ENCODE data around the gene SLC16A10.

The SLC16A10 gene

GRCh38 chr6:111113336-111114086 is 26.2 kb downstream of the SLC16A10 start:
- Histone ChIP-seq H3K79me2 (ENCODE audit: low read length) (no peaks in the 10 kb centered on the region), H3K4me1 (ENCODE audit: low read length) (peaks cover 3% of the 10 kb centered on the region; the same call in 1 of the 2 replicates), H3K27ac (ENCODE audit: low read length) (no peak overlapping the region), H3K4me2 (ENCODE audit: low read length) (no peak overlapping the region), H3K36me3 (replicated peaks; ENCODE audit: low read depth, low read length) (no peaks in the 10 kb centered on the region), H4K20me1 (ENCODE audit: insufficient read depth, low read length) (no peaks in the 10 kb centered on the region), H3K27me3 (ENCODE audit: low read depth, low read length) (no peaks in the 10 kb centered on the region), H3K9ac (ENCODE audit: low read length) (no peak overlapping the region), H2AFZ (ENCODE audit: low read depth, low read length) (no peak overlapping the region), H3K4me3 (ENCODE audit: low read length) (no peak overlapping the region), H3K9me3 (ENCODE audit: insufficient read depth, low read length) (no peaks in the 10 kb centered on the region)
- TF ChIP-seq EZH2phosphoT487 (IDR thresholded peaks at IDR 0.05; ENCODE audit: low read depth), result no peak
- TF ChIP-seq, protein P1, sequence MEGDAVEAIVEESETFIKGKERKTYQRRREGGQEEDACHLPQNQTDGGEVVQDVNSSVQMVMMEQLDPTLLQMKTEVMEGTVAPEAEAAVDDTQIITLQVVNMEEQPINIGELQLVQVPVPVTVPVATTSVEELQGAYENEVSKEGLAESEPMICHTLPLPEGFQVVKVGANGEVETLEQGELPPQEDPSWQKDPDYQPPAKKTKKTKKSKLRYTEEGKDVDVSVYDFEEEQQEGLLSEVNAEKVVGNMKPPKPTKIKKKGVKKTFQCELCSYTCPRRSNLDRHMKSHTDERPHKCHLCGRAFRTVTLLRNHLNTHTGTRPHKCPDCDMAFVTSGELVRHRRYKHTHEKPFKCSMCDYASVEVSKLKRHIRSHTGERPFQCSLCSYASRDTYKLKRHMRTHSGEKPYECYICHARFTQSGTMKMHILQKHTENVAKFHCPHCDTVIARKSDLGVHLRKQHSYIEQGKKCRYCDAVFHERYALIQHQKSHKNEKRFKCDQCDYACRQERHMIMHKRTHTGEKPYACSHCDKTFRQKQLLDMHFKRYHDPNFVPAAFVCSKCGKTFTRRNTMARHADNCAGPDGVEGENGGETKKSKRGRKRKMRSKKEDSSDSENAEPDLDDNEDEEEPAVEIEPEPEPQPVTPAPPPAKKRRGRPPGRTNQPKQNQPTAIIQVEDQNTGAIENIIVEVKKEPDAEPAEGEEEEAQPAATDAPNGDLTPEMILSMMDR (IDR thresholded peaks at IDR 0.05; ENCODE audit: low read depth, low read length), result no peak

GRCh38 chr6:111114087-111114443 is 26.8 kb downstream of the SLC16A10 start:
- TF ChIP-seq, protein P1 (IDR thresholded peaks at IDR 0.05; ENCODE audit: low read depth, low read length), result no peak
- TF ChIP-seq EZH2phosphoT487 (IDR thresholded peaks at IDR 0.05; ENCODE audit: low read depth), result no peak
- Histone ChIP-seq H3K36me3 (replicated peaks; ENCODE audit: low read depth, low read length) (no peaks in the 10 kb centered on the region), H3K9ac (ENCODE audit: low read length) (no peak overlapping the region), H4K20me1 (ENCODE audit: insufficient read depth, low read length) (no peaks in the 10 kb centered on the region), H3K79me2 (ENCODE audit: low read length) (no peaks in the 10 kb centered on the region), H3K4me3 (ENCODE audit: low read length) (no peak overlapping the region), H3K27me3 (ENCODE audit: low read depth, low read length) (no peaks in the 10 kb centered on the region), H3K27ac (ENCODE audit: low read length) (no peak overlapping the region), H2AFZ (ENCODE audit: low read depth, low read length) (no peak overlapping the region), H3K9me3 (ENCODE audit: insufficient read depth, low read length) (no peaks in the 10 kb centered on the region), H3K4me2 (ENCODE audit: low read length) (no peak overlapping the region), H3K4me1 (ENCODE audit: low read length) (peaks cover 3% of the 10 kb centered on the region; the same call in 1 of the 2 replicates)

DNA sequence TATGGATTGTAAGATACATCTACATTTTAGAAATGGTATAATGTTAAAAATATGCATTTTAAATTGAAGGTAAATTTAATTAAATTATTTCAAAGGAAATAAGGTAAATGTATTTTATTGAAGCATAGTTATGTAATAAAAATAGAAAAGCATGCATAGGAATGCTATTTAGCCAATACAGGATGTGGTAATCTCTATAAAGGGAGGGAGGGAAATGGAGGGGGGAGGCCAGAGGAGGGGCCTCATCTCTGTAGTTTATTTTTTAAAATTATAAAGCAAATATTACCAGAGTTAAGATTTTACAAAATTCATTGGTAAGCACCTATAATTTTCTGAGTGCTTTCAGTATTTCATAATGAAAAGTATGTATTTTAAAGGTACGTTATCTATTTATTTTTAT is 27.2 kb downstream of the SLC16A10 start:
- no peaks in the 10 kb centered on the region for H3K79me2 ChIP-seq (ENCODE audit: low read length)
- H3K4me1 ChIP-seq (ENCODE audit: low read length), result peaks cover 3% of the 10 kb centered on the region; the same call in 1 of the 2 replicates
- no peak overlapping the region for H3K27ac ChIP-seq (ENCODE audit: low read length)
- TF ChIP-seq, protein P1 (IDR thresholded peaks at IDR 0.05; ENCODE audit: low read depth, low read length), result no peak
- TF ChIP-seq EZH2phosphoT487 (IDR thresholded peaks at IDR 0.05; ENCODE audit: low read depth), result no peak
- no peaks in the 10 kb centered on the region for H3K9me3 ChIP-seq (ENCODE audit: insufficient read depth, low read length)
- no peak overlapping the region for H2AFZ ChIP-seq (ENCODE audit: low read depth, low read length)
- H3K4me3 ChIP-seq (ENCODE audit: low read length), result no peak overlapping the region
- no peak overlapping the region for H3K4me2 ChIP-seq (ENCODE audit: low read length)
- no peaks in the 10 kb centered on the region for H3K27me3 ChIP-seq (ENCODE audit: low read depth, low read length)
- H3K36me3 ChIP-seq (replicated peaks; ENCODE audit: low read depth, low read length), result no peaks in the 10 kb centered on the region
- no peak overlapping the region for H3K9ac ChIP-seq (ENCODE audit: low read length)
- H4K20me1 ChIP-seq (ENCODE audit: insufficient read depth, low read length), result no peaks in the 10 kb centered on the region

DNA sequence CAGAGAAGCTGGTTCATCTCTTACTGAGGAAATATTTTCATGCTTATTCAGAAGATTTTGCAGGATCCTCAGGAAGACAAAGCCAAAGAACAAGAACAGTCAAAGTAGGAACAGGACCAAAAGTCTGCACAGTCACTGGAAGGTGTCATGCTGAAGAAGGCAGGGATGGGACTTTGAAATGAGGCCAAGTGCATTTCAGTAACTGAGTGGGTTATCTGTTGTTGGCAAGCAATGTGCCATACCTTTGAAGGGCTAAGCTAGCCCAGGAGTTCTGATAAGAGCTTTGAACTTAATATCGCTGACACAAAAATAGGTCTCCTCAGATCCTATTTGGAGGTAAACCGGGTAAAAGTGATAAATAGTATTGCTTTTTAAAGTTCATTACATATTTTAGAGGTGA is 31.5 kb downstream of the SLC16A10 start:
- Histone ChIP-seq H3K4me1 (ENCODE audit: low read length) (peaks cover 3% of the 10 kb centered on the region; the same call in 1 of the 2 replicates), H3K27me3 (ENCODE audit: low read depth, low read length) (no peaks in the 10 kb centered on the region), H3K9ac (ENCODE audit: low read length) (no peak overlapping the region), H3K27ac (ENCODE audit: low read length) (no peak overlapping the region), H3K36me3 (replicated peaks; ENCODE audit: low read depth, low read length) (no peaks in the 10 kb centered on the region), H3K4me3 (ENCODE audit: low read length) (no peak overlapping the region), H3K9me3 (ENCODE audit: insufficient read depth, low read length) (no peaks in the 10 kb centered on the region), H2AFZ (ENCODE audit: low read depth, low read length) (no peak overlapping the region), H4K20me1 (ENCODE audit: insufficient read depth, low read length) (no peaks in the 10 kb centered on the region), H3K4me2 (ENCODE audit: low read length) (no peak overlapping the region), H3K79me2 (ENCODE audit: low read length) (no peaks in the 10 kb centered on the region)
- TF ChIP-seq EZH2phosphoT487 (IDR thresholded peaks at IDR 0.05; ENCODE audit: low read depth), result no peak
- TF ChIP-seq, protein P1 (IDR thresholded peaks at IDR 0.05; ENCODE audit: low read depth, low read length), result no peak
